Caco-2 (cell line): Measurements from ENCODE around the gene TBCK. TPM values are rescaled to one million over a fixed set of nuclear protein-coding genes. Genes with fewer than 3 reads are reported as not detected.

Experiments used
- BruUV-seq: library from RNA; stranded (reverse); fragments of 400-500 nt; replicated peaks from 2 replicates; lab custom pipeline; 2021; lab: Mats Ljungman, UMichigan
- CTCF ChIA-PET: fragments of 300-600 bp; sonication (Branson Sonifier 250); formaldehyde crosslinking; loops from one replicate; lab custom pipeline; 2022; ENCODE audit warnings: antibody characterized with exemption; lab: Charles Lee
- POLR2A ChIA-PET: fragments of 300-600 bp; sonication (Branson Sonifier 250); formaldehyde crosslinking; loops from one replicate; lab custom pipeline; 2022; ENCODE audit warnings: antibody characterized with exemption; lab: Charles Lee
- DNase-seq, 2 experiments: peaks; one replicate each; pipeline versions ENCODE4 v3.0.0 to v3.0.0-alpha.2; 2020 to 2022
- H3K27me3 ChIP-seq: replicated peaks from 2 replicates; pipeline ENCODE4 v1.6.0; 2011; ENCODE audit warnings: low read length; ENCODE audit not compliant: control insufficient read depth, insufficient read depth
- H3K36me3 ChIP-seq: 2 replicates; pipeline ENCODE4 v1.5.1; 2011; ENCODE audit warnings: low read length; ENCODE audit not compliant: control insufficient read depth, insufficient read depth
- H3K4me1 ChIP-seq: fragments of 250-450 bp; sonication (Bioruptor Pico); 2 replicates; pipeline ENCODE4 v1.5.1; 2020; ENCODE audit warnings: mild to moderate bottlenecking
- H3K4me3 ChIP-seq: 2 replicates; pipeline ENCODE4 v1.5.1; 2011; ENCODE audit warnings: low read depth, mild to moderate bottlenecking, control low read depth, low read length
- H3K9me3 ChIP-seq: fragments of 250-450 bp; sonication (Bioruptor Pico); 2 replicates; pipeline ENCODE4 v1.5.1; 2020; ENCODE audit warnings: mild to moderate bottlenecking, moderate library complexity
- H3K27ac Mint-ChIP-seq: one replicate; pipeline ENCODE4 v1.8.0; 2022; ENCODE audit warnings: mixed read lengths; ENCODE audit not compliant: unreplicated experiment
- H3K27me3 Mint-ChIP-seq: one replicate; pipeline ENCODE4 v1.8.0; 2022; ENCODE audit warnings: mixed read lengths; ENCODE audit not compliant: insufficient read depth, unreplicated experiment
- H3K36me3 Mint-ChIP-seq: one replicate; pipeline ENCODE4 v1.8.0; 2022; ENCODE audit warnings: mild to moderate bottlenecking, mixed read lengths; ENCODE audit not compliant: insufficient read depth, unreplicated experiment
- H3K4me1 Mint-ChIP-seq: one replicate; pipeline ENCODE4 v1.8.0; 2022; ENCODE audit warnings: low read depth, mixed read lengths; ENCODE audit not compliant: unreplicated experiment
- H3K4me3 Mint-ChIP-seq: one replicate; pipeline ENCODE4 v1.8.0; 2022; ENCODE audit warnings: mild to moderate bottlenecking, moderate library complexity, mixed read lengths; ENCODE audit not compliant: unreplicated experiment
- H3K9me3 Mint-ChIP-seq: one replicate; pipeline ENCODE4 v1.8.0; 2022; ENCODE audit warnings: mixed read lengths; ENCODE audit not compliant: unreplicated experiment
- intact Hi-C: fragments of 100-400 bp; cut with micrococcal nuclease; formaldehyde crosslinking; loops from one replicate; pipeline ENCODE4 v1.10.0; 2022; ENCODE audit not compliant: unreplicated experiment
- total RNA-seq: library from RNA; stranded (reverse); gene quantifications from 2 replicates; pipeline ENCODE4 v1.2.3, GENCODE V29; 2022
- TF ChIP-seq, protein P1 (sequence below), 2 experiments: fragments of 200-600 bp in 1 of 2; IDR thresholded peaks; 1 replicate in 1 of 2; 2 replicates in 1 of 2; pipeline versions ENCODE4 v1.5.1 to v1.8.0; 2011 to 2022; ENCODE audit warnings: antibody characterized with exemption in 1 of 2, control low read depth in 1 of 2, inconsistent platforms in 1 of 2, low read depth in 1 of 2, low read length in 1 of 2, mild to moderate bottlenecking in 1 of 2, moderate library complexity in 1 of 2; ENCODE audit not compliant: insufficient read depth in 1 of 2, severe bottlenecking in 1 of 2, unreplicated experiment in 1 of 2

TBCK gene
- total RNA-seq, 1 experiment from 2014 or later: 51.1 TPM

DNA sequence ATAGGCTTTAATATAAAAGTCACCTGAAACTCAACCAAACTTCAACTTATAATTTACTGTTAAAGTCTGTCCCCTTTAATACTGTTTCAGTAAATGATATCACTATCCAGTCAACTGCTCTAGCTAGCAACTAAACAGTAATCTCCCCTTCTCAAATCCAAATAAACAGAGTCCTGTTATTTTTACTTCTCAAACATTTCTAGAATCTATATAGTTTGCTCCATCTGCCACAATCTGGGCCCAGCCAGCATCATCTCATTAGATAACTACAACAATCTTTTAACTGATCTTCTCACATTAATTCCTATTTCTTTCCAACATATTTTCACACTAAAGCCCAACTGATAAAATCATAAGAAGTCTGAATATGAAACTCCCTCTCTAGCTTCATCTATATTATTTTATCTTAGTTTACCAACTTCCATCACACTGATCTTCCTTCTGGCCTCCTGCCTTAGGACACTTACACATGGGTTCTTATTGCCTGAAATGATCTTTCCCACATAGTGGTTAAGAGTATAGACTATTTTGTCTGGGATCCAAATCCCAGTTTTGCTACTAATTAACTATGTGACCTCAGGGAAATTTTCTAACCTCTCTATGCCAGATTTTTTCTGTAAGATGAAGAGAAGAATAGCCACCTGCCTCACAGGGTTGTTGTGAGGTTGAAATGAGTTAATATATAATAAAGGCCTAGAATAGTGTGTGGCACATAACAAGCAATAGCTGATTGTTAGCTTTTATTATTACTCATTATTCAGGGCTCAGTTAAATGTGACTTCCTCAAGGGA, 18.6 kb downstream of the TBCK start:
- Mint-ChIP-seq H3K27me3 (no peaks in the 10 kb centered on the region), H3K4me3 (peak overlapping the region; percentile 4), H3K36me3 (peaks cover 26% of the 10 kb centered on the region), H3K27ac (peak overlapping the region; percentile 17), H3K4me1 (peaks cover 27% of the 10 kb centered on the region), H3K9me3 (peaks cover 10% of the 10 kb centered on the region)
- no TSS peak for BruUV-seq
- TF ChIP-seq, protein P1, sequence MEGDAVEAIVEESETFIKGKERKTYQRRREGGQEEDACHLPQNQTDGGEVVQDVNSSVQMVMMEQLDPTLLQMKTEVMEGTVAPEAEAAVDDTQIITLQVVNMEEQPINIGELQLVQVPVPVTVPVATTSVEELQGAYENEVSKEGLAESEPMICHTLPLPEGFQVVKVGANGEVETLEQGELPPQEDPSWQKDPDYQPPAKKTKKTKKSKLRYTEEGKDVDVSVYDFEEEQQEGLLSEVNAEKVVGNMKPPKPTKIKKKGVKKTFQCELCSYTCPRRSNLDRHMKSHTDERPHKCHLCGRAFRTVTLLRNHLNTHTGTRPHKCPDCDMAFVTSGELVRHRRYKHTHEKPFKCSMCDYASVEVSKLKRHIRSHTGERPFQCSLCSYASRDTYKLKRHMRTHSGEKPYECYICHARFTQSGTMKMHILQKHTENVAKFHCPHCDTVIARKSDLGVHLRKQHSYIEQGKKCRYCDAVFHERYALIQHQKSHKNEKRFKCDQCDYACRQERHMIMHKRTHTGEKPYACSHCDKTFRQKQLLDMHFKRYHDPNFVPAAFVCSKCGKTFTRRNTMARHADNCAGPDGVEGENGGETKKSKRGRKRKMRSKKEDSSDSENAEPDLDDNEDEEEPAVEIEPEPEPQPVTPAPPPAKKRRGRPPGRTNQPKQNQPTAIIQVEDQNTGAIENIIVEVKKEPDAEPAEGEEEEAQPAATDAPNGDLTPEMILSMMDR (IDR thresholded peaks at IDR 0.05; ENCODE audit: insufficient read depth in 1 of 2, low read depth in 1 of 2, low read length in 1 of 2, severe bottlenecking in 1 of 2, unreplicated experiment in 1 of 2): no peak
- no peaks in the 10 kb centered on the region for H3K9me3 ChIP-seq
- H3K27me3 ChIP-seq: no peaks in the 10 kb centered on the region
- H3K4me3 ChIP-seq: no peak overlapping the region
- peaks cover 24% of the 10 kb centered on the region for H3K4me1 ChIP-seq
- POLR2A ChIA-PET: no interaction called here
- CTCF ChIA-PET: no interaction called here
- intact Hi-C loops: no loop called here
- DNase-seq: no peak
- no peaks in the 10 kb centered on the region; the same call in 1 of the 2 replicates for H3K36me3 ChIP-seq

DNA sequence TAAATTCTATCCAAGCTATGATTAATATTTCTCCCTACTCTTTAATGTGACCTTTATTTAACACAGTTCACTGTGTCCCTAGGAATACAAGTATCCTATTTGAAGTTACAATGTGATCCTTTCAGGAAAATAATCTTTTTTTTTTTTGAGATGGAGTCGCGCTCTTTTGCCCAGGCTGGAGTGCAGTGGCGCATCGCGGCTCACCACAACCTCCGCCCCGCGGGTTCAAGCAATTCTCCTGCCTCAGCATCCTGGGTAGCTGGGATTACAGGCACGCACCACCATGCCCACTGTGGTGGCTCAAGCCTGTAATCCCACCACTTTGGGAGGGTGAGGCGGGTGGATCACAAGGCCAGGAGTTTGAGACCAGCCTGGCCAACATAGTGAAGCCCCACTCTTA, 21.9 kb downstream of the TBCK start:
- ChIA-PET POLR2A (no interaction called here), CTCF (no interaction called here)
- Histone ChIP-seq H3K4me1 (peaks cover 17% of the 10 kb centered on the region), H3K27me3 (no peaks in the 10 kb centered on the region), H3K9me3 (no peaks in the 10 kb centered on the region), H3K4me3 (no peak overlapping the region), H3K36me3 (no peaks in the 10 kb centered on the region; the same call in 1 of the 2 replicates)
- Mint-ChIP-seq H3K4me3 (no peak overlapping the region), H3K4me1 (peaks cover 20% of the 10 kb centered on the region), H3K27ac (no peak overlapping the region), H3K9me3 (no peaks in the 10 kb centered on the region), H3K27me3 (no peaks in the 10 kb centered on the region), H3K36me3 (peaks cover 11% of the 10 kb centered on the region)
- TF ChIP-seq, protein P1 (IDR thresholded peaks at IDR 0.05; ENCODE audit: insufficient read depth in 1 of 2, low read depth in 1 of 2, low read length in 1 of 2, severe bottlenecking in 1 of 2, unreplicated experiment in 1 of 2): no peak
- intact Hi-C loops: no loop called here
- no peak for DNase-seq
- no TSS peak for BruUV-seq

DNA sequence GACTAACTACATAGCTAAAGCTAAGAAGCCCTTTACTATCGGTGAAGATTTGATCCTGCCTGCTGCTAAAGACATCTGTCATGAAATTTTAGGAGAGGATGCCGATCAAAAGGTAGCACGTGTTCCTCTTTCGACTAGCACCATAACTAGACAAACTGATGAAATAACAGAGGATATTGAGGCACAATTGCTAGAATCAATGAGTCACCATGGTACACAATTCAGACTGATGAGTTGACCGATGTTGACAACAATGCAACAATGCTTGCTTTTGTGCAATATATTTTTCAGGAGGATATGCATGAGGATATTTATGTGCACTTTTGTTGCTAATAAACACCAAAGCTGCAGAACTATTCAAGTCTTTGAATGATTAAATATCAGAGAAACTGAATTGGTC, 24.3 kb downstream of the TBCK start:
- H3K36me3 ChIP-seq: no peaks in the 10 kb centered on the region
- H3K27ac Mint-ChIP-seq: no peak overlapping the region
- CTCF ChIA-PET: no interaction called here
- no peak for DNase-seq
- H3K4me3 ChIP-seq: no peak overlapping the region
- peaks cover 8% of the 10 kb centered on the region for H3K4me1 Mint-ChIP-seq
- peaks cover 19% of the 10 kb centered on the region for H3K36me3 Mint-ChIP-seq
- intact Hi-C loops: no loop called here
- TF ChIP-seq, protein P1 (IDR thresholded peaks at IDR 0.05; ENCODE audit: insufficient read depth in 1 of 2, low read depth in 1 of 2, low read length in 1 of 2, severe bottlenecking in 1 of 2, unreplicated experiment in 1 of 2): no peak
- BruUV-seq: no TSS peak
- POLR2A ChIA-PET: no interaction called here
- H3K27me3 Mint-ChIP-seq: no peaks in the 10 kb centered on the region
- H3K27me3 ChIP-seq: no peaks in the 10 kb centered on the region
- no peak overlapping the region for H3K4me3 Mint-ChIP-seq
- no peaks in the 10 kb centered on the region for H3K9me3 Mint-ChIP-seq
- no peaks in the 10 kb centered on the region for H3K9me3 ChIP-seq
- peaks cover 20% of the 10 kb centered on the region for H3K4me1 ChIP-seq
